ENCODE measurements around the gene P4HTM.

Gene P4HTM

GRCh38 chr3:49005303-49005680, 15.3 kb downstream of the P4HTM start:
- Histone ChIP-seq H3K9ac (no peak overlapping the region), H3K79me2 (ENCODE audit: insufficient read depth, low read depth) (peaks cover 16% of the 10 kb centered on the region)

DNA sequence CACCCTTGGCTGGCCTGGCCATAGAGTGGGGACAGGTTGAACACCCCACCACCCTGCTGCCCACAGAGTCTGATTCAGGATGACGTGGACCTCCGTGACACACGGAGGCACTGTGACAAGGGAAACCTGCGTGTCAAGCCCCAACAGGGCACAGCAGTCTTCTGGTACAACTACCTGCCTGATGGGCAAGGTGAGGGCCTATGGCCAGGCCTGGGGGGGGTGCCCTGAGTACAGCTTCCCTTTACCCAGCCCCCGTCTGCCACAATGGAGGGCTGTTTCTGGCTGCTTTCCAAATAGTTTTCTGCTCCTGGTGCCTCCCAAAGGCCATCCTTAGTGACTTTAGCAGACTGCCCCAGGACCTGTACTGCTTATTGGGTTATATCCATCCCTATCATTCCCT, 16.0 kb downstream of the P4HTM start:
- no peak overlapping the region for H3K27ac ChIP-seq
- TF ChIP-seq, protein P1, sequence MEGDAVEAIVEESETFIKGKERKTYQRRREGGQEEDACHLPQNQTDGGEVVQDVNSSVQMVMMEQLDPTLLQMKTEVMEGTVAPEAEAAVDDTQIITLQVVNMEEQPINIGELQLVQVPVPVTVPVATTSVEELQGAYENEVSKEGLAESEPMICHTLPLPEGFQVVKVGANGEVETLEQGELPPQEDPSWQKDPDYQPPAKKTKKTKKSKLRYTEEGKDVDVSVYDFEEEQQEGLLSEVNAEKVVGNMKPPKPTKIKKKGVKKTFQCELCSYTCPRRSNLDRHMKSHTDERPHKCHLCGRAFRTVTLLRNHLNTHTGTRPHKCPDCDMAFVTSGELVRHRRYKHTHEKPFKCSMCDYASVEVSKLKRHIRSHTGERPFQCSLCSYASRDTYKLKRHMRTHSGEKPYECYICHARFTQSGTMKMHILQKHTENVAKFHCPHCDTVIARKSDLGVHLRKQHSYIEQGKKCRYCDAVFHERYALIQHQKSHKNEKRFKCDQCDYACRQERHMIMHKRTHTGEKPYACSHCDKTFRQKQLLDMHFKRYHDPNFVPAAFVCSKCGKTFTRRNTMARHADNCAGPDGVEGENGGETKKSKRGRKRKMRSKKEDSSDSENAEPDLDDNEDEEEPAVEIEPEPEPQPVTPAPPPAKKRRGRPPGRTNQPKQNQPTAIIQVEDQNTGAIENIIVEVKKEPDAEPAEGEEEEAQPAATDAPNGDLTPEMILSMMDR (conservative IDR thresholded peaks at IDR 0.05; ENCODE audit: low read depth, low read length): no peak
- H3K36me3 ChIP-seq (ENCODE audit: insufficient read depth): no peaks in the 10 kb centered on the region
- H3K79me2 ChIP-seq (ENCODE audit: insufficient read depth, low read depth): peaks cover 16% of the 10 kb centered on the region
- H4K20me1 ChIP-seq (ENCODE audit: insufficient read depth): no peaks in the 10 kb centered on the region
- H3K9ac ChIP-seq: no peak overlapping the region
- H3K4me2 ChIP-seq: peak overlapping the region; percentile 91
- H3K27me3 ChIP-seq (ENCODE audit: insufficient read depth, low read depth): no peaks in the 10 kb centered on the region
- peaks cover 13% of the 10 kb centered on the region for H3K4me1 ChIP-seq (ENCODE audit: low read depth, poor library complexity, severe bottlenecking)
- no peak overlapping the region for H2AFZ ChIP-seq (ENCODE audit: low read depth)
- H3K4me3 ChIP-seq (IDR thresholded peaks at IDR 0.05; ENCODE audit: insufficient read depth, low read depth, low read length): no peak overlapping the region

More at GRCh38 chr3:49005303-49005680, 15.3 kb downstream of the P4HTM start:
- H3K27me3 ChIP-seq (ENCODE audit: insufficient read depth, low read depth): no peaks in the 10 kb centered on the region
- no peak overlapping the region for H2AFZ ChIP-seq (ENCODE audit: low read depth)
- no peaks in the 10 kb centered on the region for H4K20me1 ChIP-seq (ENCODE audit: insufficient read depth)
- H3K4me3 ChIP-seq (IDR thresholded peaks at IDR 0.05; ENCODE audit: insufficient read depth, low read depth, low read length): no peak overlapping the region
- H3K27ac ChIP-seq: no peak overlapping the region
- no peaks in the 10 kb centered on the region for H3K36me3 ChIP-seq (ENCODE audit: insufficient read depth)
- TF ChIP-seq, protein P1 (conservative IDR thresholded peaks at IDR 0.05; ENCODE audit: low read depth, low read length): no peak
- H3K4me1 ChIP-seq (ENCODE audit: low read depth, poor library complexity, severe bottlenecking): peaks cover 16% of the 10 kb centered on the region
- no peak overlapping the region for H3K4me2 ChIP-seq

GRCh38 chr3:49006408-49007067, 16.5 kb downstream of the P4HTM start:
- no peaks in the 10 kb centered on the region for H4K20me1 ChIP-seq (ENCODE audit: insufficient read depth)
- TF ChIP-seq, protein P1 (conservative IDR thresholded peaks at IDR 0.05; ENCODE audit: low read depth, low read length): no peak
- H3K9ac ChIP-seq: peak overlapping the region; percentile 92; the same call in 1 of the 2 replicates
- peak overlapping the region; percentile 53; the same call in 1 of the 2 replicates for H2AFZ ChIP-seq (ENCODE audit: low read depth)
- H3K27me3 ChIP-seq (ENCODE audit: insufficient read depth, low read depth): no peaks in the 10 kb centered on the region
- H3K4me3 ChIP-seq (IDR thresholded peaks at IDR 0.05; ENCODE audit: insufficient read depth, low read depth, low read length): peak overlapping the region; percentile 79
- H3K4me1 ChIP-seq (ENCODE audit: low read depth, poor library complexity, severe bottlenecking): peaks cover 13% of the 10 kb centered on the region
- H3K27ac ChIP-seq: peak overlapping the region; percentile 89
- peak overlapping the region; percentile 91 for H3K4me2 ChIP-seq
- peaks cover 16% of the 10 kb centered on the region for H3K79me2 ChIP-seq (ENCODE audit: insufficient read depth, low read depth)
- no peaks in the 10 kb centered on the region for H3K36me3 ChIP-seq (ENCODE audit: insufficient read depth)

DNA sequence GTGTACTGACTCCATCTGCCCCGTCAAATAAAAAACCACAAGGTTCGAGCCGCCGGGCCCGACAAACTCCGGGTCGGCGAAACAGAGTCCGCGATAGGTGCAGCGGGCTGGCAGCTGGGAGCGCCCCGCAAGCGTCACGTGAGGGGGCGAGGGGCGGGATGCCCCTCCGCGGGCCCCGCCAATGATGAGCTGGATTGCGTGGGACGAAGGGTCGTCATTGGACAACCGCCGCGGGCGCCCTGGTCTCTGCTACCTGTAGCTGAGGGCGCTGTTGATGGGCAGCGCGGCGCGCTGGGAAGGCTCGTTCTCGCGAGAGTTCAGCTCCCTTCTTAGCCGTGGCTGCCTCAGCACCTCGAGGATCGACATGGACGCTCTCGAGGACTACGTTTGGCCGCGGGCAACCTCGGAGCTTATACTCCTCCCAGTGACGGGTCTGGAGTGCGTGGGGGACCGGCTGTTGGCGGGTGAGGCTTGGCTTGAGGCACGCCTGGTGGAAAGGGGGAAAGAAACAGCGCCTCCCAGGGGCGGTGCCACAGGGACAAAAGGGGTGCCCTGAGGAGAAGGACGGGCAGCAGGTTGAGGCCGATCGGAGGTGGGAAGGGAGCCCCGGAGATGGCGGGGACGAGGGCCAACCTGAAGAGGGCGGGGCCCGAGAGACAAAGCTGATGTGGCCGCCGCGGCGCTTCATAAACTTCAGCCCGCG, 17.2 kb downstream of the P4HTM start, which contains the start of gene WDR6:
TSS of gene WDR6 (plus strand) at position 324 of the 703 bp plus-strand sequence. CDS start at position 365, 41 bp downstream.
- peak within 1 kb of the TSS; percentile 89 for H3K27ac ChIP-seq
- peak within 1 kb of the TSS; percentile 91 for H3K4me2 ChIP-seq
- no peaks in the 10 kb centered on the region for H3K36me3 ChIP-seq (ENCODE audit: insufficient read depth)
- TF ChIP-seq, protein P1 (conservative IDR thresholded peaks at IDR 0.05; ENCODE audit: low read depth, low read length): peak; percentile 63
- H3K27me3 ChIP-seq (ENCODE audit: insufficient read depth, low read depth): no peaks in the 10 kb centered on the region
- peaks cover 16% of the 10 kb centered on the region for H3K79me2 ChIP-seq (ENCODE audit: insufficient read depth, low read depth)
- H2AFZ ChIP-seq (ENCODE audit: low read depth): peak within 1 kb of the TSS; percentile 53
- peak within 1 kb of the TSS; percentile 79 for H3K4me3 ChIP-seq (IDR thresholded peaks at IDR 0.05; ENCODE audit: insufficient read depth, low read depth, low read length)
- peak within 1 kb of the TSS; percentile 92 for H3K9ac ChIP-seq
- no peaks in the 10 kb centered on the region for H4K20me1 ChIP-seq (ENCODE audit: insufficient read depth)
- H3K4me1 ChIP-seq (ENCODE audit: low read depth, poor library complexity, severe bottlenecking): peaks cover 13% of the 10 kb centered on the region
